Lung (tissue), 12 donors: ENCODE data around the gene MINK1. TPM values are rescaled to one million over a fixed set of nuclear protein-coding genes. Genes with fewer than 3 reads are reported as not detected.
A peak's percentile ranks its signal among the peaks of the same experiment; 100 is the strongest.

Experiments
- ATAC-seq: fragments of 200-7000 bp; cut with Tn5 transposase; one replicate; pipeline ENCODE4 v1.9.1; 2020; ENCODE audit warnings: moderate number of reproducible peaks; ENCODE audit not compliant: insufficient read depth, low FRiP score
- DNase-seq, 3 donors: peaks; one replicate each; pipeline ENCODE4 v3.0.0-alpha.2; 2013 to 2017
- H3K27ac ChIP-seq, 2 donors: one replicate each; pipeline ENCODE4 v1.5.1; 2013; ENCODE audit warnings: mild to moderate bottlenecking in 2 of 2, moderate library complexity in 2 of 2, control low read depth in 1 of 2, inconsistent platforms in 1 of 2, low read depth in 1 of 2, low read length in 1 of 2
- H3K27me3 ChIP-seq, 3 donors: one replicate each; pipeline ENCODE4 v1.5.1; 2013; ENCODE audit warnings: low read length in 2 of 3; ENCODE audit not compliant: control insufficient read depth in 3 of 3, insufficient read depth in 3 of 3
- H3K36me3 ChIP-seq, 4 donors: one replicate each; pipeline ENCODE4 v1.5.1; 2013; ENCODE audit warnings: low read length in 4 of 4, mild to moderate bottlenecking in 1 of 4, moderate library complexity in 1 of 4; ENCODE audit not compliant: control insufficient read depth in 4 of 4, insufficient read depth in 4 of 4
- H3K4me1 ChIP-seq, 5 donors: one replicate each; pipeline ENCODE4 v1.5.1; 2013; ENCODE audit warnings: low read length in 5 of 5, mild to moderate bottlenecking in 2 of 5, moderate library complexity in 1 of 5; ENCODE audit not compliant: control insufficient read depth in 5 of 5, insufficient read depth in 5 of 5
- H3K4me3 ChIP-seq: one replicate; pipeline ENCODE4 v1.5.1; 2013; ENCODE audit warnings: mild to moderate bottlenecking, control low read depth, moderate library complexity
- H3K9ac ChIP-seq, 2 donors: one replicate each; pipeline ENCODE4 v1.5.1; 2013; ENCODE audit warnings: low read length in 2 of 2, control low read depth in 1 of 2; ENCODE audit not compliant: insufficient read depth in 1 of 2
- H3K9me3 ChIP-seq, 4 donors: one replicate each; pipeline ENCODE4 v1.5.1; 2013; ENCODE audit warnings: low read length in 3 of 4, mild to moderate bottlenecking in 1 of 4, moderate library complexity in 1 of 4; ENCODE audit not compliant: control insufficient read depth in 4 of 4, insufficient read depth in 3 of 4
- WGBS, 2 donors: extraction: QIAGEN DNeasy Blood & Tissue Kit; methylation state at CpG; one replicate each; pipeline ENCODE4 v1.1.7; 2013; 5-methylcytosine and 5-hydroxymethylcytosine counted together
- polyA plus RNA-seq, 2 donors: library from polyadenylated mRNA; stranded (reverse); fragments of 200-250 nt; gene quantifications; one replicate each; pipeline ENCODE4 v1.2.1, GENCODE V29; 2013
- total RNA-seq, 2 donors: library from RNA; depleted of rRNA in 1 of 2; stranded (reverse); fragments of >200 nt in 1 of 2; gene quantifications; one replicate each; pipeline ENCODE4 v1.2.1, GENCODE V29; 2014 to 2021
- TF ChIP-seq, protein P1 (sequence below): IDR thresholded peaks from 2 replicates; pipeline ENCODE4 v1.5.1; 2012; ENCODE audit warnings: mild to moderate bottlenecking; ENCODE audit errors: control extremely low read depth, extremely low read depth
- donor health status: control.
- donor health status: control.
- donor health status: Bipolar disorder and iron deficiency.
- donor health status: healthy.
- donor health status: DM: yes; HTN: yes; CAD: no.

MINK1 gene
- total and polyA plus RNA-seq, 4 donors = 36.5 to 95.4 (median 51.0) TPM

DNA sequence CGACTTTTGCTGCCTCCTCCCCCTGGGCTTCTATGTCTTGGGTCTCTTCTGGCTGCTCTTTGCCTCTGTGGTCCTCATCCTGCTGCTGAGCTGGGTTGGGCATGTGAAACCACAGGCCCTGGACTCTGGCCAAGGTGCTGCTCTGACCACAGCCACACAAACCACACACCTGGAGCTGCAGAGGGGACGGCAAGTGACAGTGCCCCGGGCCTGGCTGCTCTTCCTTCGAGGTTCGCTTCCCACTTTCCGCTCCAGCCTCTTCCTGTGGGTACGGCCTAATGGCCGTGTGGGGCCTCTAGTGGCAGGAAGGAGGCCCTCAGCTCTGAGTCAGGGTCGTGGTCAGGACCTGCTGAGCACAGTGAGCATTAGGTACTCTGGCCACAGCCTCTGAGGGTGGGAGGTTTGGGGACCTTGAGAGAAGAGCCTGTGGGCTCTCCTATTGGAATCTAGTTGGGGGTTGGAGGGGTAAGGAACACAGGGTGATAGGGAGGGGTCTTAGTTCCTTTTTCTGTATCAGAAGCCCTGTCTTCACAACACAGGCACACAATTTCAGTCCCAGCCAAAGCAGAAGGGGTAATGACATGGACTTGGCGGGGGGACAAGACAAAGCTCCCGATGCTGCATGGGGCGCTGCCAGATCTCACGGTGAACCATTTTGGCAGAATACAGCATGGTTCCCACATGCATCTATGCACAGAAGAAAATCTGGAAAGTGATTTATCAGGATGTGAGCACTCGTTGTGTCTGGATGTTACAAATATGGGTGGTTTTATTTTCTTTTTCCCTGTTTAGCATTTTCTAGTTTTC, 101.2 kb downstream of the MINK1 start:
- H3K4me3 ChIP-seq = no peak overlapping the region
- H3K27me3 ChIP-seq = no peaks in the 10 kb centered on the region
- peaks cover 0 to 13% (median 10%) of the 10 kb centered on the region in 4 donors for H3K36me3 ChIP-seq
- ATAC-seq (no peak), DNase-seq (peak in 1 of 3 donors; percentile 19)
- H3K4me1 ChIP-seq = peaks cover 4 to 20% (median 7%) of the 10 kb centered on the region in 5 donors
- WGBS, 2 donors = 16 to 27% methylated on average over 14 of the region's 14 CpGs
- H3K27ac ChIP-seq = no peak overlapping the region
- no peaks in the 10 kb centered on the region for H3K9me3 ChIP-seq
- H3K9ac ChIP-seq = peak overlapping the region in 1 of 2 donors; percentile 13
- TF ChIP-seq, protein P1, sequence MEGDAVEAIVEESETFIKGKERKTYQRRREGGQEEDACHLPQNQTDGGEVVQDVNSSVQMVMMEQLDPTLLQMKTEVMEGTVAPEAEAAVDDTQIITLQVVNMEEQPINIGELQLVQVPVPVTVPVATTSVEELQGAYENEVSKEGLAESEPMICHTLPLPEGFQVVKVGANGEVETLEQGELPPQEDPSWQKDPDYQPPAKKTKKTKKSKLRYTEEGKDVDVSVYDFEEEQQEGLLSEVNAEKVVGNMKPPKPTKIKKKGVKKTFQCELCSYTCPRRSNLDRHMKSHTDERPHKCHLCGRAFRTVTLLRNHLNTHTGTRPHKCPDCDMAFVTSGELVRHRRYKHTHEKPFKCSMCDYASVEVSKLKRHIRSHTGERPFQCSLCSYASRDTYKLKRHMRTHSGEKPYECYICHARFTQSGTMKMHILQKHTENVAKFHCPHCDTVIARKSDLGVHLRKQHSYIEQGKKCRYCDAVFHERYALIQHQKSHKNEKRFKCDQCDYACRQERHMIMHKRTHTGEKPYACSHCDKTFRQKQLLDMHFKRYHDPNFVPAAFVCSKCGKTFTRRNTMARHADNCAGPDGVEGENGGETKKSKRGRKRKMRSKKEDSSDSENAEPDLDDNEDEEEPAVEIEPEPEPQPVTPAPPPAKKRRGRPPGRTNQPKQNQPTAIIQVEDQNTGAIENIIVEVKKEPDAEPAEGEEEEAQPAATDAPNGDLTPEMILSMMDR = no peak

GRCh38 chr17:4935650-4936049, 102.5 kb downstream of the MINK1 start:
- peak overlapping the region in 1 of 2 donors; percentile 37 for H3K27ac ChIP-seq
- no peak for DNase-seq
- TF ChIP-seq, protein P1 = no peak
- H3K9ac ChIP-seq = no peak overlapping the region
- no peak for ATAC-seq
- peaks cover 4 to 21% (median 7%) of the 10 kb centered on the region in 5 donors for H3K4me1 ChIP-seq
- H3K4me3 ChIP-seq = no peak overlapping the region
- no peaks in the 10 kb centered on the region for H3K27me3 ChIP-seq
- H3K36me3 ChIP-seq = peaks cover 0 to 13% (median 10%) of the 10 kb centered on the region in 4 donors
- no peaks in the 10 kb centered on the region for H3K9me3 ChIP-seq

- WGBS, 2 donors = 92% methylated on average over 3 of the region's 3 CpGs
- Histone ChIP-seq H3K4me1 (peaks cover 4 to 29% (median 10%) of the 10 kb centered on the region in 5 donors), H3K27ac (no peak overlapping the region), H3K36me3 (peaks cover 0 to 13% (median 10%) of the 10 kb centered on the region in 4 donors), H3K9ac (no peak overlapping the region), H3K4me3 (no peak overlapping the region), H3K27me3 (no peaks in the 10 kb centered on the region), H3K9me3 (no peaks in the 10 kb centered on the region)
- DNase-seq (no peak), ATAC-seq (no peak)
- TF ChIP-seq, protein P1 = no peak
Measured at GRCh38 chr17:4936436-4936835, 103.3 kb downstream of the MINK1 start.
